ENCODE measurements around the gene ZNF22. TPM values are rescaled to one million over a fixed set of nuclear protein-coding genes. Genes with fewer than 3 reads are reported as not detected.

Gene ZNF22
- polyA plus RNA-seq, 1 donor (not counting 4 experiments of a cell fraction or from before 2014, with no cell fraction given) = 9.4 TPM

GRCh38 chr10:44983066-44983894, 17.4 kb upstream of the ZNF22 start:
- Histone ChIP-seq H3K79me2 (ENCODE audit: control insufficient read depth, insufficient read depth, low read length) (no peaks in the 10 kb centered on the region), H2AFZ (ENCODE audit: control insufficient read depth, low read length) (no peak overlapping the region), H4K20me1 (ENCODE audit: control insufficient read depth, extremely low read depth, insufficient read depth, low read length) (no peaks in the 10 kb centered on the region), H3K9me1 (ENCODE audit: control insufficient read depth, extremely low read depth, insufficient read depth, low read length) (no peaks in the 10 kb centered on the region), H3K9ac (ENCODE audit: control insufficient read depth, extremely low read depth, insufficient read depth, low read length) (no peak overlapping the region), H3K4me3 (ENCODE audit: control insufficient read depth in 2 of 3, extremely low read depth in 1 of 3, insufficient read depth in 2 of 3, low read depth in 1 of 3, low read length in 3 of 3) (no peak overlapping the region), H3K9me3 (ENCODE audit: control insufficient read depth, low read depth, low read length) (no peaks in the 10 kb centered on the region), H3K27ac (ENCODE audit: control insufficient read depth, insufficient read depth, low read length) (no peak overlapping the region), H3K4me1 (ENCODE audit: control insufficient read depth, extremely low read depth, insufficient read depth, low read length) (peaks cover 40% of the 10 kb centered on the region), H3K4me2 (ENCODE audit: control insufficient read depth, extremely low read depth, insufficient read depth, low read depth, low read length) (no peak overlapping the region), H3K27me3 (ENCODE audit: control insufficient read depth, extremely low read depth, insufficient read depth, low read length) (no peaks in the 10 kb centered on the region), H3K36me3 (ENCODE audit: control insufficient read depth in 2 of 2, extremely low read depth in 1 of 2, insufficient read depth in 2 of 2, low read length in 2 of 2) (no peaks in the 10 kb centered on the region)
- DNase-seq (ENCODE audit: low read depth, low spot score) = no peak
- dilution Hi-C loops (cut with MboI; ENCODE audit: extremely low pct_ligation_motif_present, low sequenced_read_pairs) = no loop called here
- no peak for TF ChIP-seq EZH2 (IDR thresholded peaks at IDR 0.05; ENCODE audit: low read length)
- no peak for TF ChIP-seq CTCF (optimal IDR thresholded peaks at IDR 0.05 in 1 of 3, IDR thresholded peaks at IDR 0.05 in 1 of 3, conservative IDR thresholded peaks at IDR 0.05 in 1 of 3; ENCODE audit: extremely low read depth in 1 of 3, insufficient read depth in 2 of 3, low read length in 3 of 3)
- FAIRE-seq = no peak

GRCh38 chr10:44983895-44984278, 16.8 kb upstream of the ZNF22 start:
- no peak for FAIRE-seq
- Histone ChIP-seq H3K4me2 (ENCODE audit: control insufficient read depth, extremely low read depth, insufficient read depth, low read depth, low read length) (no peak overlapping the region), H3K9ac (ENCODE audit: control insufficient read depth, extremely low read depth, insufficient read depth, low read length) (no peak overlapping the region), H3K27me3 (ENCODE audit: control insufficient read depth, extremely low read depth, insufficient read depth, low read length) (no peaks in the 10 kb centered on the region), H4K20me1 (ENCODE audit: control insufficient read depth, extremely low read depth, insufficient read depth, low read length) (no peaks in the 10 kb centered on the region), H3K36me3 (ENCODE audit: control insufficient read depth in 2 of 2, extremely low read depth in 1 of 2, insufficient read depth in 2 of 2, low read length in 2 of 2) (no peaks in the 10 kb centered on the region), H3K4me3 (ENCODE audit: control insufficient read depth in 2 of 3, extremely low read depth in 1 of 3, insufficient read depth in 2 of 3, low read depth in 1 of 3, low read length in 3 of 3) (no peak overlapping the region), H3K9me3 (ENCODE audit: control insufficient read depth, low read depth, low read length) (no peaks in the 10 kb centered on the region), H3K4me1 (ENCODE audit: control insufficient read depth, extremely low read depth, insufficient read depth, low read length) (peaks cover 34% of the 10 kb centered on the region), H3K79me2 (ENCODE audit: control insufficient read depth, insufficient read depth, low read length) (no peaks in the 10 kb centered on the region), H3K27ac (ENCODE audit: control insufficient read depth, insufficient read depth, low read length) (no peak overlapping the region), H3K9me1 (ENCODE audit: control insufficient read depth, extremely low read depth, insufficient read depth, low read length) (no peaks in the 10 kb centered on the region), H2AFZ (ENCODE audit: control insufficient read depth, low read length) (no peak overlapping the region)
- dilution Hi-C loops (cut with MboI; ENCODE audit: extremely low pct_ligation_motif_present, low sequenced_read_pairs) = no loop called here
- no peak for TF ChIP-seq EZH2 (IDR thresholded peaks at IDR 0.05; ENCODE audit: low read length)
- no peak for TF ChIP-seq CTCF (optimal IDR thresholded peaks at IDR 0.05 in 1 of 3, IDR thresholded peaks at IDR 0.05 in 1 of 3, conservative IDR thresholded peaks at IDR 0.05 in 1 of 3; ENCODE audit: extremely low read depth in 1 of 3, insufficient read depth in 2 of 3, low read length in 3 of 3)
- DNase-seq (ENCODE audit: low read depth, low spot score) = no peak
